Fibroblast of the conjunctiva (primary cell): Measurements from ENCODE around the gene PLEKHH3.
"Not testable (repeated sequence)": the region's sequence is repeated elsewhere in the genome, so short reads cannot be mapped to it uniquely, and the experiment has no call there.

Experiments used
- DNase-seq: peaks from one replicate; pipeline ENCODE4 v3.0.0-alpha.2; 2010; ENCODE audit warnings: low read depth

Gene PLEKHH3

GRCh38 chr17:42629411-42630009 is 47.3 kb downstream of the PLEKHH3 start:
- no peak for DNase-seq

- DNase-seq: not testable (repeated sequence)
These were observed 49.6 kb downstream of the PLEKHH3 start for GRCh38 chr17:42627032-42627764.

- no peak for DNase-seq
These were observed 52.8 kb downstream of the PLEKHH3 start for GRCh38 chr17:42623732-42624596.

- DNase-seq: no peak
These were observed 53.5 kb downstream of the PLEKHH3 start for GRCh38 chr17:42623271-42623670.

GRCh38 chr17:42621987-42622386 is 54.8 kb downstream of the PLEKHH3 start:
- DNase-seq: not testable (repeated sequence)

GRCh38 chr17:42618442-42619150 is 58.2 kb downstream of the PLEKHH3 start:
- no peak for DNase-seq

GRCh38 chr17:42617956-42618431 is 58.8 kb downstream of the PLEKHH3 start:
- no peak for DNase-seq
